A673 (cell line): Measurements from ENCODE around the gene KLRD1. TPM values are rescaled to one million over a fixed set of nuclear protein-coding genes. Genes with fewer than 3 reads are reported as not detected.

ENCODE experiments used
- Bru-seq: library from RNA; stranded (reverse); fragments of 400-500 nt; gene quantifications from one replicate; lab custom pipeline; 2021; lab: Mats Ljungman, UMichigan
- BruChase-seq, 2 experiments: library from RNA; stranded (reverse); fragments of 400-500 nt; gene quantifications; one replicate each; lab custom pipeline; 2021; lab: Mats Ljungman, UMichigan
- BruUV-seq: library from RNA; stranded (reverse); fragments of 400-500 nt; replicated peaks from 2 replicates; lab custom pipeline; 2021; lab: Mats Ljungman, UMichigan
- CTCF ChIA-PET: fragments of 300-600 bp; sonication (Branson Sonifier 250); formaldehyde crosslinking; loops from one replicate; lab custom pipeline; 2022; ENCODE audit warnings: antibody characterized with exemption; lab: Charles Lee
- POLR2A ChIA-PET: fragments of 300-600 bp; sonication (Branson Sonifier 250); formaldehyde crosslinking; loops from one replicate; lab custom pipeline; 2022; ENCODE audit warnings: antibody characterized with exemption; ENCODE audit not compliant: low non-redundant PET; lab: Charles Lee
- DNase-seq: peaks from one replicate; pipeline ENCODE4 v3.0.0-alpha.2; 2015; ENCODE audit warnings: low spot score
- H3K27ac ChIP-seq: fragments of 200-600 bp; sonication (generic); 2 replicates; pipeline ENCODE4 v1.5.1; 2016; ENCODE audit warnings: mixed run types, low read depth, mild to moderate bottlenecking, mixed read lengths, antibody characterized with exemption, low read length; ENCODE audit not compliant: poor library complexity, severe bottlenecking
- H3K27me3 ChIP-seq: fragments of 200-600 bp; sonication (generic); replicated peaks from 2 replicates; pipeline ENCODE4 v1.6.1; 2017; ENCODE audit warnings: mixed run types, low read depth, mild to moderate bottlenecking, mixed read lengths, antibody characterized with exemption, low read length; ENCODE audit not compliant: insufficient read depth, poor library complexity
- H3K36me3 ChIP-seq: fragments of 200-600 bp; sonication (generic); 2 replicates; pipeline ENCODE4 v1.6.1; 2016; ENCODE audit warnings: mixed run types, mild to moderate bottlenecking, mixed read lengths, antibody characterized with exemption, low read length; ENCODE audit not compliant: insufficient read depth, poor library complexity, severe bottlenecking
- H3K4me1 ChIP-seq: fragments of 200-600 bp; sonication (generic); 2 replicates; pipeline ENCODE4 v1.6.1; 2017; ENCODE audit warnings: mixed run types, mild to moderate bottlenecking, mixed read lengths, antibody characterized with exemption, low read length; ENCODE audit not compliant: insufficient read depth, poor library complexity, severe bottlenecking
- H3K4me3 ChIP-seq: fragments of 200-600 bp; sonication (generic); 2 replicates; pipeline ENCODE4 v1.5.1; 2016; ENCODE audit warnings: low read depth, mixed run types, mild to moderate bottlenecking, mixed read lengths, low read length; ENCODE audit not compliant: poor library complexity, severe bottlenecking
- H3K9me3 ChIP-seq: fragments of 200-600 bp; sonication (generic); 2 replicates; pipeline ENCODE4 v1.6.1; 2016; ENCODE audit warnings: mixed run types, low read depth, mild to moderate bottlenecking, mixed read lengths, antibody characterized with exemption, low read length; ENCODE audit not compliant: poor library complexity, severe bottlenecking
- EZH2 ChIP-seq: fragments of 200-600 bp; sonication (generic); IDR thresholded peaks from 2 replicates; pipeline ENCODE4 v1.6.1; 2017; ENCODE audit warnings: borderline replicate concordance, low read depth, mild to moderate bottlenecking, mixed read lengths, antibody characterized with exemption, low read length; ENCODE audit not compliant: poor library complexity, severe bottlenecking
- intact Hi-C: fragments of 100-400 bp; cut with micrococcal nuclease; formaldehyde crosslinking; loops from one replicate; pipeline ENCODE4 v1.10.0; 2022; ENCODE audit not compliant: unreplicated experiment
- long read RNA-seq: library from polyadenylated mRNA; stranded (forward); transcript quantifications from one replicate; pipeline ENCODE4 v2.0.0, GENCODE V29; 2022
- total RNA-seq: library from RNA; stranded (reverse); gene quantifications from 2 replicates; pipeline ENCODE4 v1.2.3, GENCODE V29; 2021
- TF ChIP-seq, protein P1 (sequence below): fragments of 300-800, 200-600 bp; sonication (generic); conservative IDR thresholded peaks from 2 replicates; pipeline ENCODE4 v1.5.1; 2017; ENCODE audit warnings: low read depth, mild to moderate bottlenecking, antibody characterized with exemption, low read length, moderate library complexity, mixed read lengths

KLRD1 gene, protein sequence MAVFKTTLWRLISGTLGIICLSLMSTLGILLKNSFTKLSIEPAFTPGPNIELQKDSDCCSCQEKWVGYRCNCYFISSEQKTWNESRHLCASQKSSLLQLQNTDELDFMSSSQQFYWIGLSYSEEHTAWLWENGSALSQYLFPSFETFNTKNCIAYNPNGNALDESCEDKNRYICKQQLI
- total RNA-seq, result 0.02 and 0.31 TPM in 2 replicates
- Bru-seq, nascent RNA, result percentile 3 among the genes with signal in this experiment
- BruChase-seq, experiment 1, labeled RNA remaining after a 2-hour chase, result percentile 22 among the genes with signal in this experiment
- BruChase-seq, experiment 2, labeled RNA remaining after a 6-hour chase, result percentile 20 among the genes with signal in this experiment
- long read RNA-seq, result 0 reads

- intact Hi-C loops, result no loop called here
- no TSS peak for BruUV-seq
- no peak for DNase-seq
Measured at GRCh38 chr12:10307630-10308029, at the start of gene KLRD1. Gene KLRD1, plus strand, starts transcription at chr12:10307870. Its CDS starts 208 bp downstream, at chr12:10308078.

DNA sequence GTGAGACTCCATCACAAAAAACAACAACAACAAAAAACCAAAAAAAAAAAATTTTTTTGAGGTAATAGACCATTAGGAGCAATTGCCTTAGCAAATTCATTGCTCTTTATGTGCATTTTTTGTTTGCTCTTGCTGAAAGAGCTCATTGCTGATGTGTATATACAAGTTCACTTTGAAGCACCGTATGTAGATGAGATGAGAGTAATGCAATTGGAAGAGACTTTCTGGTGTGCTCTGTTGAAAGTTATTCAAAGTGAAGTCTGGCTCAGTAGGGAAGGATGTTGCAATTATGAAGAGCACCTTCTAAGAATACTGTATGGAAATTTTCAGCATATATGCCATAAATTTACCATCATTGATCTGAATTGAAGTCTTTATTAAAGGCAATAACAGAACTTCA lies 46.7 kb upstream of the KLRD1 start:
- H3K36me3 ChIP-seq, result no peaks in the 10 kb centered on the region
- H3K9me3 ChIP-seq, result no peaks in the 10 kb centered on the region
- H3K27me3 ChIP-seq, result no peaks in the 10 kb centered on the region
- no TSS peak for BruUV-seq
- DNase-seq, result no peak
- no peaks in the 10 kb centered on the region for H3K4me1 ChIP-seq
- no peak overlapping the region for H3K4me3 ChIP-seq
- no peak overlapping the region for H3K27ac ChIP-seq
- TF ChIP-seq EZH2, result no peak
- TF ChIP-seq, protein P1, sequence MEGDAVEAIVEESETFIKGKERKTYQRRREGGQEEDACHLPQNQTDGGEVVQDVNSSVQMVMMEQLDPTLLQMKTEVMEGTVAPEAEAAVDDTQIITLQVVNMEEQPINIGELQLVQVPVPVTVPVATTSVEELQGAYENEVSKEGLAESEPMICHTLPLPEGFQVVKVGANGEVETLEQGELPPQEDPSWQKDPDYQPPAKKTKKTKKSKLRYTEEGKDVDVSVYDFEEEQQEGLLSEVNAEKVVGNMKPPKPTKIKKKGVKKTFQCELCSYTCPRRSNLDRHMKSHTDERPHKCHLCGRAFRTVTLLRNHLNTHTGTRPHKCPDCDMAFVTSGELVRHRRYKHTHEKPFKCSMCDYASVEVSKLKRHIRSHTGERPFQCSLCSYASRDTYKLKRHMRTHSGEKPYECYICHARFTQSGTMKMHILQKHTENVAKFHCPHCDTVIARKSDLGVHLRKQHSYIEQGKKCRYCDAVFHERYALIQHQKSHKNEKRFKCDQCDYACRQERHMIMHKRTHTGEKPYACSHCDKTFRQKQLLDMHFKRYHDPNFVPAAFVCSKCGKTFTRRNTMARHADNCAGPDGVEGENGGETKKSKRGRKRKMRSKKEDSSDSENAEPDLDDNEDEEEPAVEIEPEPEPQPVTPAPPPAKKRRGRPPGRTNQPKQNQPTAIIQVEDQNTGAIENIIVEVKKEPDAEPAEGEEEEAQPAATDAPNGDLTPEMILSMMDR, result no peak
- intact Hi-C loops, result no loop called here
- POLR2A ChIA-PET, result no interaction called here
- CTCF ChIA-PET, result no interaction called here

More at GRCh38 chr12:10307630-10308029, at the start of gene KLRD1:
- no peak for TF ChIP-seq EZH2
- TF ChIP-seq, protein P1, result no peak
- CTCF ChIA-PET, result no interaction called here
- POLR2A ChIA-PET, result no interaction called here
- Histone ChIP-seq H3K27me3 (no peaks in the 10 kb centered on the region), H3K4me3 (no peak within 1 kb of the TSS), H3K9me3 (no peaks in the 10 kb centered on the region), H3K4me1 (no peaks in the 10 kb centered on the region), H3K27ac (no peak within 1 kb of the TSS), H3K36me3 (no peaks in the 10 kb centered on the region)

DNA sequence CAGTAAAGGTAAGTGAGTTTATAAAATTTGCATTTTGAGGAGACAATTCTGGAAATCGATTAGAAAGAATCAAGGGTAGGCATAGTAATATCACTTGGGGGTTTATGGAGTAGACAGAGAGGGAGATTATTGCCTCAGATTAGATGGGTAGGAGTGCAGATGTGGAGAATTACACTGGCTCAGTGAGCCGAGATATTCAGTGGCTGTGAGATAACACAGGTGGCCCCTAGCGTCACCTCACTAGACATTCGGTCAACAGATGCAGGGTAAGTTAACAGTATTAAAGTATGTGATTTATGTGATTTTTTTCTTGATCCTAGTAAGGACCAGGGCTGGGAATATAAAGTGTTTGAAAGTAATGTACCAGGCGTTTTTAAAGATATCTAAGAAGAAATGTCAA lies 39.6 kb upstream of the KLRD1 start:
- Histone ChIP-seq H3K4me3 (no peak overlapping the region), H3K27ac (no peak overlapping the region), H3K4me1 (no peaks in the 10 kb centered on the region), H3K27me3 (no peaks in the 10 kb centered on the region), H3K9me3 (no peaks in the 10 kb centered on the region), H3K36me3 (no peaks in the 10 kb centered on the region)
- ChIA-PET POLR2A (no interaction called here), CTCF (no interaction called here)
- no peak for DNase-seq
- no TSS peak for BruUV-seq
- no peak for TF ChIP-seq EZH2
- TF ChIP-seq, protein P1, result no peak
- intact Hi-C loops, result no loop called here
